Mucosa of descending colon (tissue), 3 donors: ENCODE data around the gene DMXL2. TPM values are rescaled to one million over a fixed set of nuclear protein-coding genes. Genes with fewer than 3 reads are reported as not detected.

Experiments
- ATAC-seq: fragments of 200-7000 bp; cut with Tn5 transposase; one replicate; pipeline ENCODE4 v1.9.1; 2020; ENCODE audit warnings: mild to moderate bottlenecking, moderate library complexity
- DNase-seq, 3 donors: peaks; one replicate each; pipeline ENCODE4 v3.0.0-alpha.2; 2020
- H3K36me3 ChIP-seq: fragments of 200-600 bp; one replicate; pipeline ENCODE4 v1.8.0; 2021; ENCODE audit warnings: low read depth, mild to moderate bottlenecking
- H3K4me1 ChIP-seq: fragments of 200-600 bp; one replicate; pipeline ENCODE4 v1.8.0; 2021; ENCODE audit warnings: low read depth, mild to moderate bottlenecking
- H3K4me3 ChIP-seq: fragments of 200-600 bp; one replicate; pipeline ENCODE4 v1.8.0; 2021; ENCODE audit warnings: mild to moderate bottlenecking
- H3K9me3 ChIP-seq: fragments of 200-600 bp; one replicate; pipeline ENCODE4 v1.8.0; 2021; ENCODE audit warnings: mild to moderate bottlenecking
- intact Hi-C, 2 donors: fragments of 100-400 bp; cut with DNase I in 1 of 2; cut with micrococcal nuclease in 1 of 2; formaldehyde crosslinking; loops; one replicate each; pipeline versions ENCODE4 v1.11.0 to v1.11.1; 2022; cut with DNase I, micrococcal nuclease
- total RNA-seq, 3 donors: library from RNA; stranded (reverse); fragmentation: NEBNext Ultra II Directional in 2 of 3; extraction: Animal tissue kit (Norgen Biotek cat#: 25700) in 2 of 3; gene quantifications; one replicate each; pipeline versions ENCODE4 v1.2.1 to v1.2.4, GENCODE V29; 2021 to 2023
- TF ChIP-seq, protein P1 (sequence below): fragments of 200-600 bp; IDR thresholded peaks from one replicate; pipeline ENCODE4 v1.8.0; 2022; ENCODE audit warnings: antibody characterized with exemption, mild to moderate bottlenecking
- donor health status: DM: no; HTN: no; CAD: no; lungs with moderate emphysema.
- donor health status: DM: no; HTN: no; CAD: no.
- donor health status: DM: no; HTN: yes; CAD: no.

Gene DMXL2
- total RNA-seq, 3 donors from 2014 or later, result 36.5 to 45.5 (median 43.0) TPM

DNA sequence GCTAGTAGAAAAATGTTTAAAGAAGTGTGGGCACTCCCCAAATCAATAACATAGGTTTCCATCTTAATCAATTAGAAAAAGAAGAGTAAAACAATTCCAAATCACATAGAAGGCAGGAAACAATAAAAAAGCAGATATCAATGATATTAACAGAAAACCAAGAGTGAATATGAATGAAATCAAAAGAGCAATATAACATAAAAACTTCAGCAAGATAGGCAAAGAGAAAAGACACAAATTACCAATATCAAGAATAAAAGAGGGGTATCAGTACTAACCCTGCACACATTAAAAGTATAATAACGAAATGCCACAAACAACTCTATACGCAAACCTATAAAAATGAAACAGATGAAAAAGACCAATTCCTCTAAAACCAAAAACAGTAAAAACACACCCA is 19.6 kb downstream of the DMXL2 start:
- TF ChIP-seq, protein P1, sequence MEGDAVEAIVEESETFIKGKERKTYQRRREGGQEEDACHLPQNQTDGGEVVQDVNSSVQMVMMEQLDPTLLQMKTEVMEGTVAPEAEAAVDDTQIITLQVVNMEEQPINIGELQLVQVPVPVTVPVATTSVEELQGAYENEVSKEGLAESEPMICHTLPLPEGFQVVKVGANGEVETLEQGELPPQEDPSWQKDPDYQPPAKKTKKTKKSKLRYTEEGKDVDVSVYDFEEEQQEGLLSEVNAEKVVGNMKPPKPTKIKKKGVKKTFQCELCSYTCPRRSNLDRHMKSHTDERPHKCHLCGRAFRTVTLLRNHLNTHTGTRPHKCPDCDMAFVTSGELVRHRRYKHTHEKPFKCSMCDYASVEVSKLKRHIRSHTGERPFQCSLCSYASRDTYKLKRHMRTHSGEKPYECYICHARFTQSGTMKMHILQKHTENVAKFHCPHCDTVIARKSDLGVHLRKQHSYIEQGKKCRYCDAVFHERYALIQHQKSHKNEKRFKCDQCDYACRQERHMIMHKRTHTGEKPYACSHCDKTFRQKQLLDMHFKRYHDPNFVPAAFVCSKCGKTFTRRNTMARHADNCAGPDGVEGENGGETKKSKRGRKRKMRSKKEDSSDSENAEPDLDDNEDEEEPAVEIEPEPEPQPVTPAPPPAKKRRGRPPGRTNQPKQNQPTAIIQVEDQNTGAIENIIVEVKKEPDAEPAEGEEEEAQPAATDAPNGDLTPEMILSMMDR, result no peak
- Histone ChIP-seq H3K36me3 (no peaks in the 10 kb centered on the region), H3K9me3 (no peaks in the 10 kb centered on the region), H3K4me3 (no peak overlapping the region), H3K4me1 (no peaks in the 10 kb centered on the region)
- intact Hi-C loops, result no loop called here
- DNase-seq, result no peak
- no peak for ATAC-seq

DNA sequence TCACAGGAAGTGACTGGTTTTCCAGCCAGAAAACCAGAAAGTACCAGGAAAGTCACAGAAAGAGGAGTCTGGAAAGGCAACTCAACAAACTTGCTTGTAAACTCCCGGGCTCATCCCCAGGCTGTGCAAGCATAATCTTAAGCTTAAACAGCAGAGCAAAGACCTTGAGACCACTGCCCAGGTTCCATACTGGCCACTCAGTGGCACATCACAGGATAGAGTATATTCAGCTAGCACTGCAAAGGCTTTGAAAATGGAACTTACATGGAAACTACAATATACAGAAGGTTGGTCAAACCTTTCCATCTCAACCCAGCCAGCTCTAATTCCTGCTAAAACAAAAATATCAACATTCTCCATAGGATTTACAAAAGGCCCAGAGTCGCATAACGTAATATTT is 20.1 kb downstream of the DMXL2 start:
- ATAC-seq, result no peak
- H3K4me3 ChIP-seq, result no peak overlapping the region
- TF ChIP-seq, protein P1, result no peak
- no peaks in the 10 kb centered on the region for H3K4me1 ChIP-seq
- no peaks in the 10 kb centered on the region for H3K9me3 ChIP-seq
- no peaks in the 10 kb centered on the region for H3K36me3 ChIP-seq
- intact Hi-C loops, result no loop called here
- DNase-seq, result no peak

DNA sequence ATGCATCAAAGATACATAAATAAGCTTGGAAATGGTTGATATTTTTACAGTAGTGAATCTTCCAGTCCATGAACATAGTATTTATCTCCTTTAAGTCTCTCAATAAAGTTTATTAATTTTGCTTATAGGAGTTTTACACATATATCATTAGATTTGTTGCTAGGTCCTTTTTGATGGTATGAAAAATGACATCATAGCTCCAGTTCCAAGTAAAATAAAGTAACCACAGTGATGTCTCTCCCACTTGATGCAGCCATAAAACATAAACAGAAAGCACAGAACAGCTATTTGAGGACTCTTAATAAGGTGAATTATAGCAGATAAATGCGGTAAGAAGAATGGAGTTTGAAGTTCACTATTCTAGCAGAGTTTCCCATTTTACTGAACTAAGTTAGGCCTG is 20.8 kb downstream of the DMXL2 start:
- intact Hi-C loops, result no loop called here
- no peaks in the 10 kb centered on the region for H3K9me3 ChIP-seq
- no peaks in the 10 kb centered on the region for H3K36me3 ChIP-seq
- no peaks in the 10 kb centered on the region for H3K4me1 ChIP-seq
- DNase-seq, result no peak
- TF ChIP-seq, protein P1, result no peak
- H3K4me3 ChIP-seq, result no peak overlapping the region
- ATAC-seq, result no peak

DNA sequence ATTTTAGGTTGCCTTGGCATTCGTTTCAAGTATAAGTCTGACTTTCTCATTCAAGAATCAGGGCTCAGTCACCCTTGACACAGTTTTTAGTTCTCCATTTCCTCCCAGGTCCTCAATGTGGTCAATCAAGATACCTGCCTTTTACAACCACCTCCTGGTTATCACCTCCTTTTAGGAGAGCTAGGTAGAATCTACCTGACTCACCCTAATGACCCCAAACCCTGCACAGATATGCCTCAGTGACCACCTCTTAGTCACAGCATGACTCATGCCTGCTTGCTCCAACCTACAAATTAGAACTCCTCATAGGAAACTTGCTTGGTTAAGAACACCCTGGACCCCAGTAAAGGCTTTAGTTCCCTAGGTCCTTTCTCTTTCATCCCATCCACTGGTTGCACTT is 22.5 kb downstream of the DMXL2 start:
- H3K4me1 ChIP-seq, result no peaks in the 10 kb centered on the region
- H3K36me3 ChIP-seq, result no peaks in the 10 kb centered on the region
- ATAC-seq (peak; percentile 68), DNase-seq (no peak)
- H3K9me3 ChIP-seq, result no peaks in the 10 kb centered on the region
- TF ChIP-seq, protein P1, result no peak
- intact Hi-C loops, result no loop called here
- no peak overlapping the region for H3K4me3 ChIP-seq

DNA sequence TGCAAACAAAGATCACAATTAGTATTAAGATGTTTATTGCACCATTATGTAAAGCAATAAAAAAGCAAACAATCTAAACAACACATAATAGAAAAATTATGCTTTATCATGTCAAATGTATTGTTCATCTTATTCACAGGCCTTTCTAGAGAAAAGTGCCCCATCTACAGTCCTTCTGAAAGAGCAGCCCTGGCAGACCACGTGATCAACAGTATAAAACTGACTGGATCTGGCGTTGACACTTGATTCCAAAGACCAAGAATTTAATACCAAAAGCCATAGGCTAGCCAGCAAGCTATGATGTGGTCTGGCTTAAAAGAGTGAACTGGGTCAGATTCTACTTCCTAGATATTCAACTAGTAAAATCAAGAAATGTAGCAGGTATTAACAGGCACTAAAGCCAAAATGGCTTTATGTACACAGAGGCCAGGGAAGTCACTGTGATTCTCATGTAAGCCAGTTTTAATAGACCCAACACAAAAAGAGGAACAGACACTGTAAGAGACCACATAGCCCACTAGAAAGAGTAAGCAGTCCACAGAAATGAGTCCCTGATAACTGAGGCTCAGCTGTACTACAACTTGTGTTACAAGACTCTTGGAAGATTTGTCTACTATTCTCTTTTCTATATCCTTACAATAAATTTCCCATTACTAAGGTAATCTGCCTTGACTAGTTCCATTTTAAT is 32.5 kb downstream of the DMXL2 start:
- TF ChIP-seq, protein P1, result no peak
- intact Hi-C loops, result no loop called here
- no peak overlapping the region for H3K4me3 ChIP-seq

DNA sequence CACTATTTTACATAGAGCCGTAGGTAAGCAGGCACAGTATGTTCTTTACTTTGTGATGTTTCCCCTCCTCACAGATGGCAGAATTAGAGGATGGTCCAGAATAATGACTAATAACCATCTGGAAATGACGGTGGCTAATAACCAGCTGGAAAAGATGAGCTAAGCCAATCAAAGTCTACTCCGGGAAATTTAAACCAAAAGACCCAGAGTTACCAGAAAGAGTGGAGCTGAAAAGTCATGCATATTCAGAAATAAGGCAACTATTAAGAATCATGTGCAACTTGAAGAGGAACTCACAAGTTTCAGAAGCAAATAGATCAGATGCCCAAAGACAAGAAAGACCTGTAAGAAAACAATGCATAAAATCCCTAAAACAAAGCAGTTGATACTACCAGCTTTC is 33.6 kb downstream of the DMXL2 start:
- no peak for ATAC-seq
- intact Hi-C loops, result no loop called here

More for the DNA sequence above, 32.5 kb downstream of the DMXL2 start:
- peaks cover 10% of the 10 kb centered on the region for H3K9me3 ChIP-seq
- H3K36me3 ChIP-seq, result no peaks in the 10 kb centered on the region
- no peak for ATAC-seq
- H3K4me1 ChIP-seq, result no peaks in the 10 kb centered on the region
- no peak for DNase-seq

More for the DNA sequence above, 33.6 kb downstream of the DMXL2 start:
- H3K4me1 ChIP-seq, result no peaks in the 10 kb centered on the region
- H3K36me3 ChIP-seq, result no peaks in the 10 kb centered on the region
- H3K4me3 ChIP-seq, result no peak overlapping the region
- TF ChIP-seq, protein P1, result no peak
- no peak for DNase-seq
- peaks cover 10% of the 10 kb centered on the region for H3K9me3 ChIP-seq
